ENCODE data around the gene MAT1A.

Gene MAT1A

DNA sequence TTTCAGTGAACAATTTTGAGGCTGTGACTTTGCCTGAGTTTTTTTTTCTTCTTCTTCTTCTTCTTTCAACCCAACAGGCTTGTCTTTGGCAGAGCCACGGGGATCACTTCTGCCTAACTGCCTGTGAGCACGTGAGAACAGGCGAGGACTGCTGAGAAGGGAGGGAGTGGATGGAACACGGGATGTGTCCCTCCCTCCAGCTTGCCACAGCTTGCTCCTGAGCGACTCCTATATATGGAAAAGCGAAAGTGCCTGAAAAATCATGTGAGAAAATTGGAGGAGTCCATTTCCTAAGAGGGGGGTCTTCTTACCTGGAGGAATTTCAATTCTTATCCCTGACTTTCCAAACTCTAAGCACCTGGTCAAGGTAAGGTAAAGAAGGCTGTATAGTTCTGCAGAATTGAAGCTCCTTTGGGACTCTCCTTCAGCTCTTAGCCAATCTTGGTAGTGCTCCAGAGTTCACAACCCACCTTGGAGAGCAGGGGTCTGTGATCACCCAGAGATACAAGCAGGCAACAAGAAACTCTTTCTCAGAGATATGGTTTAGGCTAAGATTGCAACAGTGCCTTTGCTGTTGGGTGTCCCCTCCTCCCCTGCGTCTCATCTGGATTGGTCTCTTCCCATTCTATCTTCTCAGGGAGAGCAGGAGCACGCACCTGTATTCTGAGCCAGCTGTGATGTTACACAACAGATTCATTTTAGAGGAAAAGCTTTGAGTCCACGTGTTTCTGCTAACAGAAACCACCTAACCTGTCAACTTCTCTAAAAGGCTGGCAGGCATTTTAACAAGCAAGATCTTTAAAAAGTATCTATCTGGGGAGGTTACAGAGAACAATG is at the start of gene MAT1A:
Gene MAT1A (minus strand): TSS at position 208 of the 837 bp plus-strand sequence. CDS start 235 bp downstream, outside the sequence.
- no peak within 1 kb of the TSS for H3K4me3 ChIP-seq (replicated peaks in 1 of 2; ENCODE audit: low read depth in 2 of 2, low read length in 2 of 2)
- TF ChIP-seq, protein P1, sequence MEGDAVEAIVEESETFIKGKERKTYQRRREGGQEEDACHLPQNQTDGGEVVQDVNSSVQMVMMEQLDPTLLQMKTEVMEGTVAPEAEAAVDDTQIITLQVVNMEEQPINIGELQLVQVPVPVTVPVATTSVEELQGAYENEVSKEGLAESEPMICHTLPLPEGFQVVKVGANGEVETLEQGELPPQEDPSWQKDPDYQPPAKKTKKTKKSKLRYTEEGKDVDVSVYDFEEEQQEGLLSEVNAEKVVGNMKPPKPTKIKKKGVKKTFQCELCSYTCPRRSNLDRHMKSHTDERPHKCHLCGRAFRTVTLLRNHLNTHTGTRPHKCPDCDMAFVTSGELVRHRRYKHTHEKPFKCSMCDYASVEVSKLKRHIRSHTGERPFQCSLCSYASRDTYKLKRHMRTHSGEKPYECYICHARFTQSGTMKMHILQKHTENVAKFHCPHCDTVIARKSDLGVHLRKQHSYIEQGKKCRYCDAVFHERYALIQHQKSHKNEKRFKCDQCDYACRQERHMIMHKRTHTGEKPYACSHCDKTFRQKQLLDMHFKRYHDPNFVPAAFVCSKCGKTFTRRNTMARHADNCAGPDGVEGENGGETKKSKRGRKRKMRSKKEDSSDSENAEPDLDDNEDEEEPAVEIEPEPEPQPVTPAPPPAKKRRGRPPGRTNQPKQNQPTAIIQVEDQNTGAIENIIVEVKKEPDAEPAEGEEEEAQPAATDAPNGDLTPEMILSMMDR (IDR thresholded peaks at IDR 0.05; ENCODE audit: low read depth, low read length) = no peak
- peak; percentile 3 to 5 for DNase-seq (ENCODE audit: low read depth in 2 of 2)

DNA sequence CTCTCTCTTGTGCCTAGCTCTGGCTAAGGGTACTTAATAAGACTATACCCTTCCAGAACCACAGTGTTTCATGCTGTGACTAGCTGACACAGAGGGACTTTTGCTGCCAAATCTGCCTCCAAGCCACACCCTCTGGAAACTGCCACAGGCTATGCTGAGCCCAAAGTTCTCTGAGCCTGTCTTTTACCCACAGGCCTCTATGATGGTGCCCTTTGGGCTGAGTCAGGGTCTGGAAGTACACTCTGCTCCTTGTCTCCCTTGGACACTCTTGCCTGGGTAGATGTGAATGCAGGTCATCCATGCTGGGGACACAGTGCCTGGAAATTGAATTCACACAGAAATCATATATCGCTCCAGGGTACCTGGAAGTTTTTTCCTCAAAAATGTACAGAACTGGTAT is 44.5 kb upstream of the MAT1A start:
- DNase-seq (ENCODE audit: low read depth in 2 of 2) = no peak
- TF ChIP-seq, protein P1 (IDR thresholded peaks at IDR 0.05; ENCODE audit: low read depth, low read length) = no peak
- no peak overlapping the region for H3K4me3 ChIP-seq (replicated peaks in 1 of 2; ENCODE audit: low read depth in 2 of 2, low read length in 2 of 2)

DNA sequence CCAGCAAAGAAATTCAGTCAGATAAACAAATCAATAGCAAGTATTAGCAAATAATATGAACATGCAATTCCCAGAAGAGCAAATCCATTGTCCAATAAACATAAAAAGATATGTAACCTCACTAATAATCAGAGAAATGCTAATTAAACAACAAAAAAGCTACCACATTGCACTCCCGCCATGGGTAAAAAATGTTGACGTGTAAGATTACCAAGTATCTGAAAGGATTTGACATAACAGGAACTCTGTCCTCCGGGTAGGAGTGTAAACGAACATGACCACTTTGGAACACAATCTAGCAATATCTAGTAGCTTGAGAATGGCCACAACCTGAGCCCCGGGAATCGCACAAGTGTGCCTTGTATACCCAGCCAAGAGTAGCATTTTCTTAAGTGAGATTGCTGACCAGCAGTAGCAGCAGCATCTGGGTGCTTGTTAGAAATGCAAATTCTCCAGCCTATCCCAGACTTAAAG is 35.5 kb upstream of the MAT1A start:
- no peak for DNase-seq (ENCODE audit: low read depth in 2 of 2)
- TF ChIP-seq, protein P1 (IDR thresholded peaks at IDR 0.05; ENCODE audit: low read depth, low read length) = no peak

DNA sequence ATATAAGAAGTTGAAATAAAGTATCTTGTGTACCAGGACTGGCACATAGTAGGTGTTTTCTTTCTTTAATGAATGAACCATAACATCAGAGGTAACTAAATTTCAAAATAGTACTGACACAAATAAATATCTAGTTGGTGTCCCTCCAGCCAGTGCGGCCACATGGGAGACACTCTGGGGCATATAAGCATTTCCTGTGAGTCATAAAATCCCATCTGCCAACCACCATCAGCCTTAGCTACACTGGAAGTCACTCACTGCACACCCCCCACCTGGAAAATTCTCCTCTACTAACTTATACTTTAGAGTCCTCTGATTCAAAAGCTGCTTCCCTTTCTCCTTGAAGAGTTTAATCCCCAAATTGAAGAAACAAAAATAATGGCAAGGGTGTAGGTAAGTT is 34.6 kb upstream of the MAT1A start:
- TF ChIP-seq, protein P1 (IDR thresholded peaks at IDR 0.05; ENCODE audit: low read depth, low read length) = no peak
- H3K4me3 ChIP-seq (replicated peaks in 1 of 2; ENCODE audit: low read depth in 2 of 2, low read length in 2 of 2) = no peak overlapping the region
- DNase-seq (ENCODE audit: low read depth in 2 of 2) = peak; percentile 16 to 53

More for the DNA sequence above, 35.5 kb upstream of the MAT1A start:
- H3K4me3 ChIP-seq (replicated peaks in 1 of 2; ENCODE audit: low read depth in 2 of 2, low read length in 2 of 2) = no peak overlapping the region

DNA sequence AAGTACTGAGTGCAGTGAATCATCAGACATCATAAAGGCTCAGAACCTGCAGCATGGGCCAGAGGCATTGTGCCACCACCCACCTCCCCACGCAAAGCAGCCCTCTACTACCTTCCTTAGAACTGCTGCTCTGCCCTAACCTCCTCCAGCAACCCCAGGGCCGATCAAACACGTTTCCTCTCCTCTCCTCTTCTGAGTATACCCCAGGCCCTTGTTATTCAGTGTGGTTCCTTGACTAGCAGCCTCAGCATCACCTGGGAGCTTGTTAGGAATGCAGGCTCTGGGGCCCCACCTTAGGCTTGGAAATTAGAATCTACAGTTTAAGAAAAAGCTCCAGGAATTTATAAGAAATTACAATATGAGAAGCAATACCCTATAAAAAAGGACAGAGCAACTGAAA is 33.9 kb upstream of the MAT1A start:
- DNase-seq (ENCODE audit: low read depth in 2 of 2) = no peak
- TF ChIP-seq, protein P1 (IDR thresholded peaks at IDR 0.05; ENCODE audit: low read depth, low read length) = no peak
- H3K4me3 ChIP-seq (replicated peaks in 1 of 2; ENCODE audit: low read depth in 2 of 2, low read length in 2 of 2) = no peak overlapping the region

DNA sequence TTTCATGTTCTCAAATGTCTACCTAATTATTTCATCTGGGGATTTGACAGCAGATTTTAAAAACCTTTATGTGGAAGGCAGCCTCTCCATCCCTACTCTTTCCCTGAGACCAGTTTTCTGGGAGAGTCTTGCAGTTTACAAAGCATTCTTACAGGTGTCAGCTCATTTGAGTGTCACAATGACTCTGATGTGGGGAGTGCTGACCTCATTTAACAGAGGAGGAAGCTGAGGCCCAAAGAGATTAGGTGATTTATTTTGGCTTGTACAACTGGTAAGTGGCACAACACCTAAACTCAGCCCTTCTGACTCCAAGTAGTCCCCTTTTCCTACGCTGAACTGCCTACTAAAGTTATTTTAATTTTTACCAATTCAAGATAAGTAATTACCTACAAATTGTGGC is 33.3 kb upstream of the MAT1A start:
- no peak for DNase-seq (ENCODE audit: low read depth in 2 of 2)
- TF ChIP-seq, protein P1 (IDR thresholded peaks at IDR 0.05; ENCODE audit: low read depth, low read length) = no peak
- no peak overlapping the region for H3K4me3 ChIP-seq (replicated peaks in 1 of 2; ENCODE audit: low read depth in 2 of 2, low read length in 2 of 2)

All from cardiac fibroblast (primary cell).